ENCODE data around the gene OLFM2. TPM values are rescaled to one million over a fixed set of nuclear protein-coding genes. Genes with fewer than 3 reads are reported as not detected.

The OLFM2 gene
- total and polyA plus RNA-seq, 2 of the 4 experiments (the other 2 are of a cell fraction) = 2.7 to 5.1 TPM

DNA sequence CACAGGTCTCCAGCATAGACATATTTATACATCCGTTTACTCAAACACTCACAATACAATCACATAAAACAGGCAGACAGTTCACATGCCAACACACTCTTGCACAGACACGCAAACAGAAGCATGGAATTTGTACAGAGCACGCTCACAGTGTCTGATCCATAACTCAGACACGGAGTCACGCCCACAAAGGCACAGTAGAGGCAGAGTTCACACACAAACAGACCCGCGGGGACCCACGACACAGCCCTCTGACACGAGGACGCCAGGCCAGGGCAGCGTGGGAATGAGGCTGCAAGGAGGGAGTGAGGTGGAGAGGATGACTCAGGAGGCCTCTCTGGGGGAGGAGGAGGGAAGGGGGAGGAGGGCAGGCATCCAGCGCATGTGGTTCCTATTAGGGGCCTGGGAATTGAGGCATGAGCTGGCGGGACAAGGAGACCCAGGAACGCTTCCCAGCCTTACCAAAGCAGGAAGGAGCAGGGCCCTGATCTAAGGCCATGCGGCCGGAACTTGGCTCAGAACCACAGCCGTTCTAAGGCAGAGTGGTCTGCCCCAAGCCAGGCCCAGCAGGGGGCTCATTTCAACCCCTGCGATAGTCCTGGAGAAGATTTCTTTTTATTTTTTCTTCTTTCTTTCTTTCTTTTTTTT is 9.1 kb upstream of the OLFM2 start (continued):
- TF ChIP-seq CHD1 (IDR thresholded peaks at IDR 0.05; ENCODE audit: low read depth, low read length) (no peak), RCOR1 (IDR thresholded peaks at IDR 0.05; ENCODE audit: insufficient replicate concordance, low read length) (no peak), RFX5 (IDR thresholded peaks at IDR 0.05; ENCODE audit: low read depth, low read length) (no peak)

DNA sequence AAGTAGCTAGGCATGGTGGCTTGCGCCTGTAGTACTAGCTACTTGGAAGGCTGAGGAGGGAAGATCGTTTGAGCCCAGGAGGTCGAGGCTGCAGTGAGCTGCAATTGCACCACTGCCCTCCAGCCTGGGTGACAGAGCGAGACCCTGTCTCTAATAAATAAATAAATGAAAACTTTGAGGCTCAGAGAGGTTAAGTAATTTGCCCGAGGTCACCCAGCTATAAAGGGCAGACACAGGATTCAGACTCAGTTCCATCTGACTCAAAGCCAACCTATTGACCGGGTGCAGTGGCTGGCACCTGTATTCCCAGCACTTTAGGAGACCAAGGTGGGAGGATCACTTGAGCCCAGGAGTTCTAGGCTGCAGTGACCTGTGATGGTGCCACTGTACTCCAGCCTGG is 7.4 kb upstream of the OLFM2 start:
- Histone ChIP-seq H2BK120ac (ENCODE audit: low read depth, low read length) (no peak overlapping the region; the same call in 1 of the 2 replicates), H4K8ac (ENCODE audit: low read depth in 2 of 2, low read length in 2 of 2) (no peak overlapping the region), H4K5ac (ENCODE audit: low read depth, low read length) (no peak overlapping the region), H3K4me2 (ENCODE audit: low read depth, low read length) (no peak overlapping the region), H3K4ac (ENCODE audit: low read depth, low read length) (no peak overlapping the region), H3K23ac (ENCODE audit: low read depth, low read length) (no peak overlapping the region), H3K79me1 (ENCODE audit: low read depth in 1 of 2, low read length in 2 of 2) (no peaks in the 10 kb centered on the region; a peak in 1 of 4 replicates), H3K56ac (ENCODE audit: extremely low read depth, insufficient read depth, low read length) (no peak overlapping the region), H3K14ac (replicated peaks; ENCODE audit: low read depth, low read length) (no peak overlapping the region), H3K9ac (ENCODE audit: low read depth, low read length) (no peak overlapping the region), H3K27ac (ENCODE audit: insufficient read depth, low read length) (no peak overlapping the region), H3K9me3 (ENCODE audit: control insufficient read depth, insufficient read depth, low read length) (peaks cover 2% of the 10 kb centered on the region; the same call in 1 of the 2 replicates), H2AK5ac (ENCODE audit: low read depth, low read length) (peak overlapping the region; percentile 61; the same call in 1 of the 2 replicates), H4K91ac (ENCODE audit: insufficient read depth, low read depth, low read length) (no peak overlapping the region), H2BK20ac (ENCODE audit: low read depth, low read length) (no peak overlapping the region), H3K18ac (ENCODE audit: low read depth, low read length) (no peak overlapping the region), H4K20me1 (ENCODE audit: insufficient read depth, low read length) (no peaks in the 10 kb centered on the region; the same call in 1 of the 2 replicates), H2BK5ac (ENCODE audit: low read depth, low read length, poor library complexity, severe bottlenecking) (no peak overlapping the region), H2BK15ac (ENCODE audit: low read depth, low read length) (no peak overlapping the region), H3K27me3 (ENCODE audit: control insufficient read depth, insufficient read depth, low read length) (no peaks in the 10 kb centered on the region), H3K4me1 (ENCODE audit: control insufficient read depth, insufficient read depth, low read length) (peaks cover 10% of the 10 kb centered on the region; the same call in 1 of the 2 replicates), H2AK9ac (replicated peaks; ENCODE audit: low read depth, low read length, poor library complexity) (no peak overlapping the region), H2AFZ (replicated peaks; ENCODE audit: low read length, poor library complexity) (no peak overlapping the region), H3K9me1 (ENCODE audit: insufficient read depth, low read length) (peaks cover 12% of the 10 kb centered on the region), H3K4me3 (ENCODE audit: insufficient read depth, low read depth, low read length) (no peak overlapping the region), H3K36me3 (ENCODE audit: control insufficient read depth, insufficient read depth, low read length) (no peaks in the 10 kb centered on the region)
- WGBS, 2 experiments (ENCODE audit: extremely low coverage in 2 of 2, insufficient read length in 1 of 2) = no CpG with 5 or more reads among the region's 6 CpGs
- intact Hi-C loops (cut with micrococcal nuclease) = no loop called here
- ChIA-PET CTCF (interaction anchor here (0.6 to 1.3 kb wide), 3 partner anchors 70 to 294 kb away, joined by 4 to 7 read pairs (median 4); no protein-coding TSS in a partner anchor), POLR2A (ENCODE audit: unreplicated experiment) (no interaction called here)
- TF ChIP-seq POLR2A (IDR thresholded peaks at IDR 0.05; ENCODE audit: low read depth, low read length) (no peak), RAD21 (IDR thresholded peaks at IDR 0.05; ENCODE audit: low read length) (no peak), CEBPB (IDR thresholded peaks at IDR 0.05; ENCODE audit: low read depth, low read length) (no peak), FOS (IDR thresholded peaks at IDR 0.05; ENCODE audit: low read depth, low read length) (no peak), RFX5 (IDR thresholded peaks at IDR 0.05; ENCODE audit: low read depth, low read length) (no peak), CHD1 (IDR thresholded peaks at IDR 0.05; ENCODE audit: low read depth, low read length) (no peak), RCOR1 (IDR thresholded peaks at IDR 0.05; ENCODE audit: insufficient replicate concordance, low read length) (no peak)
- TF ChIP-seq, protein P1, sequence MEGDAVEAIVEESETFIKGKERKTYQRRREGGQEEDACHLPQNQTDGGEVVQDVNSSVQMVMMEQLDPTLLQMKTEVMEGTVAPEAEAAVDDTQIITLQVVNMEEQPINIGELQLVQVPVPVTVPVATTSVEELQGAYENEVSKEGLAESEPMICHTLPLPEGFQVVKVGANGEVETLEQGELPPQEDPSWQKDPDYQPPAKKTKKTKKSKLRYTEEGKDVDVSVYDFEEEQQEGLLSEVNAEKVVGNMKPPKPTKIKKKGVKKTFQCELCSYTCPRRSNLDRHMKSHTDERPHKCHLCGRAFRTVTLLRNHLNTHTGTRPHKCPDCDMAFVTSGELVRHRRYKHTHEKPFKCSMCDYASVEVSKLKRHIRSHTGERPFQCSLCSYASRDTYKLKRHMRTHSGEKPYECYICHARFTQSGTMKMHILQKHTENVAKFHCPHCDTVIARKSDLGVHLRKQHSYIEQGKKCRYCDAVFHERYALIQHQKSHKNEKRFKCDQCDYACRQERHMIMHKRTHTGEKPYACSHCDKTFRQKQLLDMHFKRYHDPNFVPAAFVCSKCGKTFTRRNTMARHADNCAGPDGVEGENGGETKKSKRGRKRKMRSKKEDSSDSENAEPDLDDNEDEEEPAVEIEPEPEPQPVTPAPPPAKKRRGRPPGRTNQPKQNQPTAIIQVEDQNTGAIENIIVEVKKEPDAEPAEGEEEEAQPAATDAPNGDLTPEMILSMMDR (conservative IDR thresholded peaks at IDR 0.05; ENCODE audit: low read depth, low read length) = no peak
- TF ChIP-seq, protein P2, sequence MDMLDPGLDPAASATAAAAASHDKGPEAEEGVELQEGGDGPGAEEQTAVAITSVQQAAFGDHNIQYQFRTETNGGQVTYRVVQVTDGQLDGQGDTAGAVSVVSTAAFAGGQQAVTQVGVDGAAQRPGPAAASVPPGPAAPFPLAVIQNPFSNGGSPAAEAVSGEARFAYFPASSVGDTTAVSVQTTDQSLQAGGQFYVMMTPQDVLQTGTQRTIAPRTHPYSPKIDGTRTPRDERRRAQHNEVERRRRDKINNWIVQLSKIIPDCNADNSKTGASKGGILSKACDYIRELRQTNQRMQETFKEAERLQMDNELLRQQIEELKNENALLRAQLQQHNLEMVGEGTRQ (IDR thresholded peaks at IDR 0.05; ENCODE audit: low read depth, low read length) = no peak
- TF ChIP-seq, protein P3, sequence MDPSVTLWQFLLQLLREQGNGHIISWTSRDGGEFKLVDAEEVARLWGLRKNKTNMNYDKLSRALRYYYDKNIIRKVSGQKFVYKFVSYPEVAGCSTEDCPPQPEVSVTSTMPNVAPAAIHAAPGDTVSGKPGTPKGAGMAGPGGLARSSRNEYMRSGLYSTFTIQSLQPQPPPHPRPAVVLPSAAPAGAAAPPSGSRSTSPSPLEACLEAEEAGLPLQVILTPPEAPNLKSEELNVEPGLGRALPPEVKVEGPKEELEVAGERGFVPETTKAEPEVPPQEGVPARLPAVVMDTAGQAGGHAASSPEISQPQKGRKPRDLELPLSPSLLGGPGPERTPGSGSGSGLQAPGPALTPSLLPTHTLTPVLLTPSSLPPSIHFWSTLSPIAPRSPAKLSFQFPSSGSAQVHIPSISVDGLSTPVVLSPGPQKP (IDR thresholded peaks at IDR 0.05; ENCODE audit: borderline replicate concordance, low read depth, low read length) = no peak
- in situ Hi-C loops (cut with MboI; ENCODE audit: low sequenced_read_pairs) = loop anchor here (10.0 kb wide), 1 partner anchor 301 kb away; no protein-coding TSS in a partner anchor
- BruUV-seq (replicated peaks) = no TSS peak
- dilution Hi-C loops (cut with HindIII; ENCODE audit: low sequenced_read_pairs, unreplicated experiment) = no loop called here
- no peak for ATAC-seq (ENCODE audit: low read depth)
- no peak for DNase-seq
